Stimulated activated CD4-positive, alpha-beta T cell treated with anti-CD3 and anti-CD28 coated beads, Interleukin-4, amount 100 ng/mL, for 4 hours (primary cell): Measurements from ENCODE around the gene ACSL1.

Experiments
- DNase-seq, 2 experiments: peaks; one replicate each; pipeline ENCODE4 v3.0.0-alpha.2; 2020

The ACSL1 gene

DNA sequence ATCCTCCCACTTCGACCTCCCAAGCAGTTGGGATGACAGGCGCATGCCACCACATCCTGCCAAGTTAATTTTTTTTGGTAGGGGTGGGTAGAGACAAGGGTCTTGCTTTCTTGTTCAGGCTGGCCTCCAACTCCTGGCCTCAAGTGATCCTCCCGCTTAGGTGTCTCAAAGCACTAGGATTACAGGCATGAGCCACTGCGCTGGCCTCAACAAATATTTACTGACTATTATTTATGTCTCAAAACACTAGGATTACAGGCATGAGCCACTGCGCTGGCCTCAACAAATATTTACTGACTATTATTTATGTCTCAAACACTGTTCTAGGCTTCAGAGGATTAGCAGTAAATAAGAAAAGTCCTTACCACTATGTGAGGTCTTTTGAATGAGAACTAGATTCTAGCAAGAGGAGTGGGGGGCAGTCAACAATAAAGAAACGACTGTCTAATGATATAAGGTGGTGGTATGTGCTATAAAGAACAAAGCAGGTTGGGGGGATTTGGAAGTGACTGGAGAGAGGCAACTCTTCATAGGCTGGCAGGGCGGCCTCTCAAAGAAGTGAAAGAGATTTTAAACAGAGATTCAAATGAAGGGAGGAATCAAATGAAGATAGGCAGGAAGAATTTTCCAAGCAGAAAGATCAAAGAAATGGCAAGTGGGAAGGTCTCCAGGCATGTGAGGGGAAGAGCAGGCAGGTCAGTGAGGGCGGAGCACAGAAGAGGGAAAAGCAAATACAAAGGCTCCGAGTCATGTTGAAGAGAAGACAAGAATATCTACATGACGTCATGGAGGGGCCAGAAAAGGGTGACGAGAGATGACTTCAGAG, 12.7 kb upstream of the ACSL1 start:
- no peak for DNase-seq

DNA sequence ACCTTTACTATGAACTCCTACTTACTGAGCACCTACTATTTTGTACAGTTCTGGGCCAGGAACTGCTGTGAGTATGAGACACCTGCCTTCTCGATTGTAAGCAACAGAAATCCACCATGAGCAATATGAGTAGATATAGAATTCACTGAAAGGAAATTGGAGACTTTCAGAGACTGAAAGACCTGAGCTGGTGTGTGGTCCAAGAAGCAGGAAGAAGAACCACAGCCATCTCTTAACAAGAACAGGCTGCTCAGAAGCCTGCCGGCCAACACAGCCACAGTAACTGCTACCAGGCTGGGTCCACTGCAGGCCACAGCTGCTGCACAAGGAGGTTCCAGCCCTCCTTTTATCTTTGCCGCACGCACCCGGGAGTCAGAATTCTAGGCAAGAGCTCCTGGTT, 10.8 kb upstream of the ACSL1 start:
- DNase-seq = no peak

DNA sequence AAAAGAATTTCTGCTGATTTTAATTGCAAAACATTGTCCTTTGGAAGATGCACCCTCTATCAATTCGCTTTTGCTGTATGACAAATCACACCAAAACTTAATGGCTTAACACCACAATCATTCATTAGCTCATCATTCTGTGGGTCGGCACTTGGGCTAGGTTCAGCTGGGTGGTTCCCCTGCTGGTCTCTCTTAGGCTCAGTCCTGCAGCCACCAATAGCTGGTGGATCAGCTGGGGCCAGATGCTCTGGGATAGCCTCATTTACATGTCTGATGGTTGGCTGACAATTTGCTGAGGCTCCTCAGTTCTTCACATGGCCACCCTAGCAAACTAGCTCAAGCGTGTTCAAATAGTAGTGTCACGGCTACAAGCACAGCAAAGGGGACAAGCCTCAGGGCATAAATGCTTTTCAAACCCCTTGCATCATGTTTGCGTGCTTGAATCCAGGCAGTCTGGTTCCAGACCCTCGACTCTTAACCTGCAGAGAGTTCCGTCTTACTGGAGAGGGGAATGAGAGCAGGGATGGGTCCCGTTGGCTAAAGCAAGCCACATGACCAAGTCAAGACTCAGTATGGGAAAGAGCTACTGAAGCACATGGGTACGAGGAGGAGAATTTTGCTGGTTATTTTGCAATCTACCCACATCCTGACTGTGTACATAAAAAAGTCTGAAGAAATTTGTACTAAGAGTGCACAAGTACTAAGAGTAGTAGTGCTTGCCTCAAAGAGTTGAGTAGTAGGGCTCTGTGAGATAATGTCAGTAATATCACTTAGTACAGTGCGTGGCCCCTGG, 7.5 kb upstream of the ACSL1 start:
- no peak for DNase-seq

DNA sequence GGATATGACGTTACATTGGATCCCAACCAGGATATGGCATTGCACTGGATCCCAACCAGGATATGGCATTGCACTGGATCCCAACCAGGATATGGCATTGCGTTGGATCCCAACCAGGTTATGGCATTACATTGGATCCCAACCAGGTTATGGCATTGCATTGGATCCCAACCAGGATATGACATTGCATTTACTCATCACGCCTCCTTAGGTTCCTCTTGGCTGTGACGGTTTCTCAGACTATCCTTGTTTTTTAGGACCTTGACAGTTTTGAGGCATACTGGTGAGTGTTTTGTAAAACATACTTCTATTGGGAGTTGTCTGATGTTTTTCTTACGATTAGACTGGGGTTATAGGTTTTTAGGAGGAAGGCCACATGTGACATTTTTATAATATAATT, 5.4 kb upstream of the ACSL1 start:
- no peak for DNase-seq

DNA sequence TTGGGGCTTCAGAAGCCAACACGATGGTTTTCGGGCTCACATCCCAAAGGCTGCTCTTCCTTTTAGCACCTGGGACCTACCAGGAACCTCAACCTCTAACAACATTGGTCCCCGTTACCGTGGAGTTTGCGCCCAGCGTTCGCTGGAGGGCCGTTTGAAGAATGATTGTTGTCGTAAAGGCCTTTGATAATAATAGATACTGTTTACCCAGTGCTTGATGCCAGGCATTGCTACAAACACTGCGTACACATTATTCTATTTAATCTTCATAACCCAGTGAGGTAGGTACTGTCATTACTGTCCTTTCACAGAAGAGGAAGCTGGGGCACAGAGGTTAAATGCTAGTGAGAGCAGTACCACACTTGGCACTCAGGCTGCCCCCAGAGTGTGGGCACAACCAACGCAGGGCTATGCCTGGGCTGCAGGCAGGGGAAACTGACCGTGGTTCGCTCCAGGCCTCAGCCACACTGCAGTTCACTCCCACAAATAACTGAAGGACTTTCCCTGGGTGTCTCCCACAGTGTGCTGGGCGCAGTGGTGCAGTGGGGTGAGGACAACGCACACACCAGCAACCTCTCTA, 1.0 kb upstream of the ACSL1 start:
- no peak for DNase-seq

DNA sequence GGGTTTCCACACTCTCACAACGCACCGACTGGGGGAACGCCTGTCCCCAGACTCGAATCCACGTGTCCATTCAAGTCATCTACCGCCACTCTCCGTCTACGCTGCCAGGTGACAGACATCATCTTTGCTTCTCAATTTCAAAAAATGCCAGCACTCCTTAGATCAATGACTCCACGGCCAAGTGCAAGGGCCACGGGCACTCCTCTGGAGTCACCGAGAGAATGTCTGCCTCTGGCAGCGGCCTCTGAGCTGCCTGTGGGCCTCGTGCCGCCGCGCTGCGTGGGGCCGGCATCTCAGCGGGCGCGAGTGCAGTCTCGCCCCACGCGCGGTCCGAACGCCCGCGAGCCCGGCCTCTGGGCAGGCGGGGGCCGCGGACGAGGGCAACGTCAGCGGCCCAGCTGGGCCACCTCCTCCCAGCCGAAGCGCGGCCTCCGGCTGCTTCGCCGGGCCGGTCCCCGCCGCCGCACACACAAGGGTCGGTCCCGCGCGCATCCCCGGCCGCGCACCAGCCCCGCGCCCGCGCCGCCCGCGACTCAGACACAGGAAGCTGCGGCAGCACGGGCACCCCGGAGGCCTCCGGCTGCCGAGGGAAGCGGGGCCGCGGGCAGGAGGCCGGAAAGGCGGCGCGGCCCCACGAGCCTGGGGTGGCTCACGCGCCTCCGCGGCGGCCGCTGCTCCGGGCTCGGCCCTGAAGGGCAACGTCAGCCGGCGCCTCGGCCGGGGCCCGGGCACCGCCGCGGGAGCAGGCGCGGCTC, 450 bp downstream of the ACSL1 start:
- peak; percentile 25 to 49 for DNase-seq

DNA sequence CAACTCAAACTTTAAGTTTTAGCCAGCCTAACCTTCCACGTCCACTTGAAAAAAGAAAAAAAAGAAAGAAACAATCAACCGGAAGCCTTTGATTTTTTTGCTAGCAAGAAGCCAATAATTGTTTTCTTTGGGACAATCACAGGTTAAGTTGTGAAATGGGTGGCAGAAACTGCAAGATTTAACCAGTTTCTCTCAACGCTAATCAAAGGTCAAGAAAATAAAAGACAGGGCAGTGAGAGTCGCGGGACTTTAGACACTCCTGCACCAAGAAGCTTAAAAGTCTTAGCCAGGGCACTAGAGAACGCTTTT, 1.0 kb downstream of the ACSL1 start:
- DNase-seq = no peak

DNA sequence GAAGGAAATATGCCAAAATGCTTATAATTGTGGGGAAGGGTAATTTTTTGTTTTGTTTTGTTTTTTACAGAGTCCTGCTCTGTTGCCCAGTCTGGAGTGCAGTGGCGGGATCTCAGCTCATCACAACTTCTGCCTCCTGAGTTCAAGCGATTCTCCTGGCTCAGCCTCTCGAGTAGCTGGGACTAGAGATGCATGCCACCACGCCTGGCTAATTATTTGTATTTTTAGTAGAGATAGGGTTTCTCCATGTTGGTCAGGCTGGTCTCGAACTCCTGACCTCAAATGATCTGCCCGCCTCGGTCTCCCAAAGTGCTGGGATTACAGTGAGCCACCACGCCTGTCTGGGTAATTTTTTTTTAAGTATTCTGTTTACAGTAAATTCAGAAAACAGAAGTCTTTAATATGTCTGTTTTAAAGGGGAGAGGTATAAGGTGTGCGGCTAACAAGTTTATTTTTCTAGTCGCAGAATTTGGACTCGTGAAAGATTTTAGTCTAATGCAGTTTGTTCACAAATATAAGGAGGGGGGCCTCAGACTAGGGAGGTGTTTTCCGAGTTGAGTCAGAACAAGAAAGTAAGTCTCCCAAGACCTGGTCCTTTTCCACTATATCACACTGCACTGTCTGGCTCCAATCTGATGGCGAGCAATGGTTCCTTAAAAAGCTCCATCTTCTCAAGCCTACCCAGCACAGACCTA, 1.5 kb downstream of the ACSL1 start:
- DNase-seq = peak in 1 of 2 experiments; percentile 14

DNA sequence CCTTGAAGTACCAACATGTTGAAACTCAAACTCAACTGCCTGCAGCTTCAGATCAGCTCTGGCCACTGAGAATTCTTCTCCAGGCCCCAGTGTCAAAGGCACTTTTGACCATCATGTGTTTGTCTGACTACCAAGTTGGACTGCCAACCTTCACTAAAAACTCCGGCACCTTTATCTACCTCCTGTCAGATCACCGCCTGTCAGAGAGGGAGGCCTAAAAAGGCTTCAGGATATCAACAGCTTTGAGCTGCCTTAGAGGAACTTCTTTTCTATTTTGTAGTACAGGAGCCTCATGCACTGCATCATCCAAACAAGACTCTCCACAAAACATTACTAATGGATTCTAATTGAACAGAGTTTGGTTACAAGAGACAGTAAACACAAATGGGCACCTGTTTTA, 2.8 kb downstream of the ACSL1 start:
- no peak for DNase-seq

DNA sequence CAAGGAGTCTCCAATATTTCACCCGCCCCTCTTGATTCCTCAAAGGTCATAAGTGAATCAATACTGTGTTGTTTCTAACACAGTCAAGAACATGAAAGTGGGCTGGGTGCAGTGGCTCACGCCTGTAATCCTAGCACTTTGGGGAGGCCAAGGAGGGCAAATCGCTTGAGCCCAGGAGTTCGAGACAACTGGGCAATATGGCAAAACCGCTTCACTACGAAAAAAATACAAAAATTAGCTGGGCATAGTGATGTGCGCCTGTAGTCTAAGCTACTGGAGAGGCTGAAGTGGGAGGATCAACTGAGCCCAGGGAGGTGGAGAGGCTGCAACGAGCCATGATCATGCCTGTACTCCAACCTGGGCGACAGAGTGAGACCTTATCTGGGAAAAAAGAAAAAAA, 3.4 kb downstream of the ACSL1 start:
- no peak for DNase-seq

DNA sequence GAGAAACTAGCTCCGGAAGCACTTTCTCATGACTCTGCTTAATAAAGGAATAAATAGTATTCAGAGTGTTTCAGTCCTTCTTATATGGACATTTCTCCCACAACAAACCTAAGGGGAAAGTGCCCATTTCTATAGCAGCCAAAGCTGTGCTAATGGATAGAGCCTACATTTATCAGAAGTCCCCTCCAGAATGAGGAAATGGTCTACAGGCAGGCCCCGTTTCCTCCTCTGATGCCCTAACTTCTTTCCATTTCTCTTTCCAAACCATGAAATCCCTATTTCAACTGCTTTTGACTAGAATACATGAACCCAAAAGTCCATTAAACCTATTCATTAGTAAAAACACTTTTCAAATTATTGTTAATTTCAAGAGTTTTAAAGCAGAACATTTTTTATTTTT, 4.5 kb downstream of the ACSL1 start:
- no peak for DNase-seq

DNA sequence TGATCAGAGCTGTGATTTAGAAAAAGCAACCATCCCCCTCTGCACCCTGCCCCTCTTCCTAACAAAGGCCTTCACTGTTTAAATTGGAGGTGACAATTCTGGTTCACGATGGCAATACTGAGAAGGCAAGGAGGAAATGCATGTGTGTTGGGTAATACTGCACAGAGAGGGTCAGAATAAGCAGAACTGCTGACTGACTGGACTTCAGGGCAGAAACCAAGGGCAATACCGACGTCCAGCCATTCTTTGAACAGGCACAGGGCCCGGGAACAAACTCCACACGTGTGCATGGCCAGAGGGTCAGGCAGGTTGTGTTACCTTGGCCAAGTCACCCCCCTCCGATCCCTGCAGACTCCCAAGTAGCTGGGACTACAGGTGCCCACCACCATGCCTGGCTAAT, 6.0 kb downstream of the ACSL1 start:
- no peak for DNase-seq

DNA sequence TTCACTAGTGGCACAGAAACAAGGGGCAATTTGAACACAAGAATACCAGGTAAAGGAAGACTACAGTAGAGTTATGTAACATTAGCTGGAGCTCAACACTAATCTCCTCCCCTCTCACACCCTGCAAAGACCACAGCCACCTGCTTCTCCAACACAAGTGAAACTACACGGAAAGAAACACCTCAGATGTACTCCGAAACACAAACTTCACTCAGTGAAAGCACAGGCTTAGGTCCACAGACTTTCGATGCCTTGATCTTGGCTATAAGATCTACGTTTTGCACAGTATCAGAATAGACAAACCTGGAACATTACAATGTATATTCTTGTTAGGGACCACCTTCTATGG, 7.6 kb downstream of the ACSL1 start:
- DNase-seq = no peak

DNA sequence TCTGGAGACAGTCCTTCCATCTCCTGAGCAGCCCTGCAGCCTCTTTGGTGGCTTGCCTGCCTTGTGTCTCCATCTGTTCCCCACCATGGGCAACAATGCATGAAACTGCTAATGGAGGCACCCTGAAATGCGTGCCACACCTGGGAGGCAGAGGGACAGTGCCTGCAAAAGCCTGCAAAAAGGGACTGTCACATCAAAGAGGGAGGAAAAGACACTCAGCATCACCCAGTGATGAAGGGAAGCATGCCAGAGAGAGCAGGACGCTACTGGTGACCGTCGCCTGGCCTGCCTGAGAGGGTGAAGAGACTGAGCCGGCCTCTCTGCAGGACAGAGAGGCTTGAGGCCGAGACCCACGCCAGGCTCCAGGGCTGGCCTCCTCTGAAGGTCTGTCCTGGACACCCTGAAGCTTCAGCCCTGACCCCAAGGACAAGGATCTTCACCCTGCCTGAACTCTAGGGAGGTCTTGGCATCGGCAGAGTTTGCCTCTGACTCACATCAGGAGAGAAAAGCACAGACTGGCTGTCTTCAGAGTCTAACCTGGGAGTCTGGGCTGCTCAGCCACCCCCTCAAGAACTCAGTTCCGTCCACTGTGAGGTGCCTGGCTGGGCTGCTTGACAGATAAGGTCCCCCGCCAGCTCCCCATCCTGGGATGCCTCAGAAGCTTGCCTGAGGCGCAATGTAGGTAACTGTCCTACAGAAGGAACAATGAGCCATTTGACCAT, 8.1 kb downstream of the ACSL1 start:
- DNase-seq = no peak

DNA sequence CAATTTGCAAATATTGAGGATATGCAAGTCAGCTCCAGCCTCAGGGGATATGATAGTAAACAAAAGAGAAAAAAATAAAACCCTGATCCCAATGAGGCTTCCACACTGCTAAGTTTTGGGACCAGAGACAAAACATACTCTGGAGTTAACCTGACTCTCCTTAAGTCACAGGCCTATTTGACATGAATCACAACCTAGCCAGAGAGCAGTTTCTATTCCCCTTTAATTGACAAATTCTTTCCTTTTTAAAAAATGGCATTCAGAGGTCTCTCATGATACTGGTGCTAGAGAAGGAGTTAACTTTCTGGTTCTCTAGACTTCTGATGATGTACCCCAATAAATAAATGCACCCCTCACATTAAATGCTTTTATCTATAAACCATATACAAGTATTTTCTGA, 8.8 kb downstream of the ACSL1 start:
- DNase-seq = no peak

DNA sequence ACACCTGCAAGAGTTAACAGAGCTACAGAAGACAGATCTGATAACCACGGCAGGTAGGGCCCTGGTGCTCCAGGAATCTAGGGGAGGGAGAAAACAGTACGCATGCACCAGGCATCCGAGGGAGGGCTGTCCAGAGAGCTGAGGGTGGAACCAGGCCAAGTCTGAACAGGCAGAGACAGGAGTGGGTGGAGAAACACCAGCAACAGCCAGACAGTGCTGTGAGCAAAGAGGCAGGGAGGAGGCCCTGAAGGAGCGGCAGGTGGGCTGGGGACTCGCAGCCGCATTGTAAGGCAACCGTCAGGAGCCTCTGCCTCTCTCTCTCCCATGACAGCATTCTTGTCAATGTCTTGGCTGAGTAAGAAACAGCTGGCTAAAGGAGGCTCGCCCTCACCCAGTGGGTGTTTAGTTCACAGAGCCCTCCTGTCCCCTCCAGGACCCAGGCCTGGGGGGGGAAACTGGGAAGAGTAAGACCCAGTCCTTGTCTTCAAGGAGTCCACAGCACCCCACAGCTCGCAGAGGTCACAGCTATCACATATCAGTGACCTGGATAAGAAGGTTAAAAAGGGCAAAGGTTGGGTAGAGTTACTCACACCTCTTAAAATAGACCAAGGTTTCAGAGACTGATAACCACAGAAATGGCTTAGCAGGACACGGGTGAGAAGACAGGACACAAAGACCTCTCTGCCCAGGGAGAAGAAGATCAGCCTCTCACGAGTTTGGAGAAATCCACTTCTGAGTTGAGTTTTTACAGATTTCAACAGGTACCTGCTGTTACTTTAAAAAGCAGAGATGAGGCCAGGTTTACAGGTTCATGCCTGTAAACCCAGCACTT, 10.5 kb downstream of the ACSL1 start:
- DNase-seq = peak in 1 of 2 experiments; percentile 15

DNA sequence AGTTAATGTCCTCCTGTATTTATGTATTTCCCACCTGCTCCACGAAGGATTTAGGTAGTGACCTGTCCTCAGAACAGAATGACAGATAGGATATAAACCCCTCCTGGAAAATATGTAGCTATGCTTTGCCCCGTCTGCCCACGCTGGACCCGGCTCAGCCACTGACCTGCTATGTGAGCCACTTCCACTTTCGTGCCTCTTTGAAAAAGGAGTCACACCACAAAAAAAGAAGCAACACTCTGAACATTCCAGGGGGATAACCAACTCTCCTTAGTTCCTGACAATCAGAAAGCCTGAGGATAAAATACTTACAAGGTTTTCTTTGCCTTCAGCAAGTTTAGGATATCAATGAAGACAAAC, 11.1 kb downstream of the ACSL1 start:
- no peak for DNase-seq

DNA sequence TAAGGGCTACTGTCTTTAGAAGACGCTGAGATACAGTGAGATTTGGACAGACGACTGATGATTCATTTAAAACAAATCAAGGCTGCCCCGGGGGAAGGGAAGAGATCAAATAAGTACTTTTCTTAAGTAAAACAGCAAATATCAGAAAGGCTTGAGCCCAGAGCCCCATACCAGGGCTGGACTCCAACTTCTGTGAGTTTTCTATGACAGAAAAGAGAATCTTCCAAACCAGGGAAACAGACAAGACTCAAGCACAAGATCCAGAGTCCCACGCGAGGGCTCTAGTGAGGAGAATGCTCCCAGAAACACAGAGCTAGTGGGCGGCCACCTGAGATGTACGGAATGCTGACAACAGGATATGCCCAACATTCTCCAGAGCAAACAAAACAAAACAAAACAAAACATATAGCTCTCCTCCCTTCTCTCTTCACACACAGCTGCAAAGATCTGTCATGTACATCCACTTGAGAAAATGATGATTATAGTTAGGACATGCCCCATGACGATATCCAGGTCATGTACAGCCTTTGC, 13.1 kb downstream of the ACSL1 start:
- DNase-seq = no peak

DNA sequence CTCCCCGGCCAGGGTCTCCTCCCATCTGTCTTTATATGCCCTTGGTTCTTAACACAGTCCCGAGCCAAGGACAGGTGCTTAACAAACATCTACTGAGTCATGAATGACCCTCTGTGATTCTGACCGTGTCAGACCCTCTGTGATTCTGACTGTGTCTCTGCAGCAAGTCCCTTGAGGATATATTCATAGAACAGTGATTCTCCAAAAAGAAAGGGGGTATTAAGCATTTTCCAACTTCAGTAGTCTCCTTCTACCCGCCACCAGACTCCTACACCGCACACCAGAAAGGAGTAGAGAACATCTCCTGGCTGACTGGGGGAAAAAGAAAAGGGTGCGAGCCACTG, 13.6 kb downstream of the ACSL1 start:
- DNase-seq = no peak

DNA sequence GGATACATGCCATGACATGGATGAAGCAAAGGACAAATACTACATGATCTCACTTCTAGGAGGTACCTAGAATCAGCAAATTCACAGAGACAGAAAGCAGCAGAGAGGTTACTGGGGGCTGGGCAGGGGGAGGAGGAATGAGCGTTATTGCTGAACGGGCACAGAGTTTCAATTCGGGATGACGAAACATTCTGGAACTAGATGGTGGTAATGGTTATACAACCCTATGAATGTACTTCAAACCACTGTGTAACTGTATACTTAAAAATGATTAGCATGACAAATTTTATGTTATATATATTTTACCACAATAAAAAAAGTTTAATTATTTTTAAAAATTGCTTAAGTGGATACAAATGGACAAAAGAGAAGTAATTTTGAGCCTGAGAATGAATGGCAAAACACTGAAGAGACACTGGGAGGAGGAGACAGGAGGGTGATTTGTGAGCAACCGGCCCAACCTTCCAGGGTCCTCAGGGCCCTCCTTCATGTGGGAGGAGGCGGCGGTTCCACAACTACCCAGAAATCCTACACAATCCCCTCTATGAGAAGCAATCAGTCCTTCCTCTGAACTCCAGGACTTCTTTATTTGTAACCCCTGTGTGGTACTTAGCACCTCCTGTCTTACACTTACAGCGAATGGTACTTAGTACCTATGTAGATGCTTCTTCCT, 14.1 kb downstream of the ACSL1 start:
- DNase-seq = no peak

DNA sequence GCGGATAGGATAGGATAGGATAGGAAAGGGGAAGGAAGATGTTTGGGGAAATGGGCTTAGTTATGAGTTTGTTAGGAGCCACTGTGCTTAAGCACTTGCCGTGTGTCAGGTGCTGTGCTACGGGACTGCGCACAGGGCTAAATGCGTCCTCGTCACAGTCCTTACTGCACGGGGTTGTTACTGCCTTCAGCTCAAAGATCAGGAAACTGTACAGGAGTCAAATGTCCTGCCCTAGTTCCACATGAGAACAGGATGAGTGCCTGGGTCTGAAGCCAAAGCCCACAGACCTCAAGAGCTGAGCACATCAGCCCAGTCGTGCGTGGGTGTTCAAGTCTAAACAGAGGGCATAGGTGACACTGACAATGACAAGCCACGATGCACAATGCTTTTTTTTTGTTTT, 15.0 kb downstream of the ACSL1 start:
- DNase-seq = no peak
